HG02610 (cell line): Measurements from ENCODE around the gene SRM.
"Not testable (repeated sequence)": the region's sequence is repeated elsewhere in the genome, so short reads cannot be mapped to it uniquely, and the experiment has no call there.

Experiments used
- ATAC-seq: cut with Tn5 transposase; IDR thresholded peaks from one replicate; pipeline ENCODE4 v1.9.1; 2021; ENCODE audit warnings: mild to moderate bottlenecking, moderate library complexity; ENCODE audit not compliant: unreplicated experiment

Gene SRM

DNA sequence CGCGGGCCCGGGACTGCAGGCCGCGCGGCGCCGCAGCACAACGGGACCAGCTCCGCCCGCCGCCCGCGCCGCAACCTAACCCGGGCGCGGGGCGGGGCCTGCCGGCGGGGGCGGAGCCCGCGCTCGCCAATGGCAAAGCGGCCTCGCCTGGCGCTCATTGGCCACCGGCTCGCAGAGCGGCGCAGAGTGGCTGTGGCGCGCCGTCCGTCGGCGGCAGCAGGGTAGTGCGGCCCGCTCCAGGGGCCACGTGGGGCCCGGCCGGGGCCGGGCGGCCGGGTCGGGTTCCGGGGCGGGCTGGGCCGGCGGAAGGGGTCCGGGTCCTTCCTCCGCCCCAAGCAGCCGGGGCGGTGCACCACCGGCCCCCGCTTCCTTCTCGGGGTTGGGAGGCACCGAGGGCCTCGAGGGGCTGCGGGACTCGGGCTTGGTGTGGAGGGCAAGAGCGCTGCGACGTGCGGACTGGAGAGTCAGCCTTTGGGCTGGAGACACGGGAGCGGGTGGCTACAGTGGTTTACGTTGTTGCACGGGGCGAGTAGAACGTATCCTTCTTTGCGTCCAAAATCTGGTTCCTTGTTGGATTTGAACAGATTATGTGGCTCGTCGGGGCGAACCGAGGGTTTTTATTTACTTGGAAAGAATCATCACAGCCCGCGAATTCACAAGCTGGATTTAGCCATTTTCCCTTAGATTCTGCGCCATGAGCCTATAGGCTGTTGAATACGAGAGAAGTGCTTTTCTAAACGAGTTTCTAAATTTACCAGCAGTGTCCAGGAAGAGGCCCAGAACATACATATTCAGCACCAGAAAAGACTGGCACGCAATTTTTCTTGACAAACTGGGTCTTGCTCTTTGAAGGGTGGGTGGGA lies at the start of gene SRM:
Gene SRM (minus strand): TSS at position 51 of the 863 bp plus-strand sequence. CDS start 75 bp downstream, outside the sequence.
- ATAC-seq = peak; percentile 91

DNA sequence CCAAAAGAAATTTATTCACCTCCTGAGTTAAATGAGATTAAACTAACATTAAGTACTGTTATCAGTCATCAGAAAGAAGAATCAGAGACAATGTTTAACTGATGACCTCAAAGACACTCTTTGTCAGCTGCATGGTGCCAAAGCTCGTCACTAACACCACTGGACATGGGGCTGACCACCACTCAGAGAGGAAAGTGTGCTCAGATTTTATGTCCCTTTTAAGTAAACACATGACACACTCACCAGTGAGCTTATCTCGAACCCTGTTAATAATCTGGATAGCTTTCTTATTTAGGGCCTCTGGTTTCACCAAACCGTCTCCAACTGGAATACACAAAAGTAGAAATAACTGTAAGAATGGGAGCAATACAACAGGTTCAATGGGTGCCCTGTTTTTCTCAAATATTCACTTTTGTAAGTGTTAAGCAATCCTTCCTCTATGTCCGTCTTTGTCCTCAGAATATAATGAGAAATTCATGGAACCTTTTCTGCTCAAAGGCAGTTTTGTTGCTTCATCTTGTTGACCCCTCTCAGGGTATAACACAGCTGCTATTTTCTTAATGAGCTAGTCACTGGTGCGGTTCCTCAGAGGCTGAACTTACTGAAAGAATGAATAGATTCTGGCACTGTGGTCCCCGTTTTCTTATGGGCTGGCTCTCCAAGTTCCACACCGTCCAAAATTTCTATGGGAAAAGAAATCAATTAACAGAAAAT lies 49.4 kb upstream of the SRM start:
- no peak for ATAC-seq

- ATAC-seq = no peak
Measured at GRCh38 chr1:11107599-11107998, 47.8 kb upstream of the SRM start.

- no peak for ATAC-seq
Measured at GRCh38 chr1:11105586-11105985, 45.8 kb upstream of the SRM start.

DNA sequence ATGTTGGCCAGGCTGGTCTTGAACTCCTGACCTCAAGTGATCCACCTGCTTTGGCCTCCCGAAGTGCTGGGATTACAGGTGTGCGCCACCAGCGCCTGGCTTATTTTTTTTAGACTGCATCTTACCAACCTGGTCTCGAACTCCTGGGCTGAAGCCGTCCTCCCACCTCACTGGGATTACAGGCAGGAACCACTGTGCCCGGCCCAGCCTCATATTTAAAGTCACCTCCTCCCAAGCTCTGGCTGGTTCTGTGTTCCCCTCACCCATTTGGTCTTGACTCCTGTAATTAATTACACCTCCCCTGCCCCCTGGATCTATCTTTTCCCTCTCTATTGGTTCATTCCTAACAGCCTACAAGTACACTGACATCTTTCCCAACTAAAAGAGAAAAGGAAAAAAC lies 41.5 kb upstream of the SRM start:
- ATAC-seq = no peak

DNA sequence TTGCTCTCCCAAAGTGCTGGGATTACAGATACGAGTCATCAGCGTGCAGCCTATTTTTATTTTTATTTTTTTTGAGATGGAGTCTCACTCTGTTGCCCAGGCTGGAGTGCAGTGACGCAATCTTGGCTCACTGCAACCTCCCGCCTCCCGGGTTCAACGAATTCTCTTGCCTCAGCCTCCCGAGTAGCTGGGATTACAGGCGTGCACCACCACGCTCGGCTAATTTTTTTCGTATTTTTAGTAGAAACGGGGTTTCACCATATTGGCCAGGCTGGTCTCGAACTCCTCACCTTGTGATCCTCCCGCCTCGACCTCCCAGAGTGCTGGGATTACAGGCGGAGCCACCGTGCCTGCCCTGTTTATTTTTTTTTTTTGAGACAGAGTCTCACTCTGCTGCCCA lies 41.0 kb upstream of the SRM start:
- ATAC-seq = not testable (repeated sequence)

DNA sequence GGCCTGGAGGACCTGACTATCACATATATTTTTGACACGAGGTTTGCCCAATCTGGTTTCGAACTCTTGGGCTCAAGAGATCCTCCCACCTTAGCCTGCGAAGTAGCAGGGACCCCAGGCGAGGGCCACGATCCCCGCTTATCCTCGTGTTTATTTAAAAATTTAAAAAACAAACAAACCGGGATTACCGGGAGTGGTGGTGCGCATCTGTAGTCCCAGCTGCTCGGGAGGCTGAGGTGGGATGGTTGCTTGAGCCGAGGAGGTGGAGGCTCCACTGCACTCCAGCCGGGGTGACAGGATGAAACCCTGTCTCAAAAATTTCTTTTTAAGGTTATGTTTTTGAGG lies 40.3 kb upstream of the SRM start:
- ATAC-seq = no peak

DNA sequence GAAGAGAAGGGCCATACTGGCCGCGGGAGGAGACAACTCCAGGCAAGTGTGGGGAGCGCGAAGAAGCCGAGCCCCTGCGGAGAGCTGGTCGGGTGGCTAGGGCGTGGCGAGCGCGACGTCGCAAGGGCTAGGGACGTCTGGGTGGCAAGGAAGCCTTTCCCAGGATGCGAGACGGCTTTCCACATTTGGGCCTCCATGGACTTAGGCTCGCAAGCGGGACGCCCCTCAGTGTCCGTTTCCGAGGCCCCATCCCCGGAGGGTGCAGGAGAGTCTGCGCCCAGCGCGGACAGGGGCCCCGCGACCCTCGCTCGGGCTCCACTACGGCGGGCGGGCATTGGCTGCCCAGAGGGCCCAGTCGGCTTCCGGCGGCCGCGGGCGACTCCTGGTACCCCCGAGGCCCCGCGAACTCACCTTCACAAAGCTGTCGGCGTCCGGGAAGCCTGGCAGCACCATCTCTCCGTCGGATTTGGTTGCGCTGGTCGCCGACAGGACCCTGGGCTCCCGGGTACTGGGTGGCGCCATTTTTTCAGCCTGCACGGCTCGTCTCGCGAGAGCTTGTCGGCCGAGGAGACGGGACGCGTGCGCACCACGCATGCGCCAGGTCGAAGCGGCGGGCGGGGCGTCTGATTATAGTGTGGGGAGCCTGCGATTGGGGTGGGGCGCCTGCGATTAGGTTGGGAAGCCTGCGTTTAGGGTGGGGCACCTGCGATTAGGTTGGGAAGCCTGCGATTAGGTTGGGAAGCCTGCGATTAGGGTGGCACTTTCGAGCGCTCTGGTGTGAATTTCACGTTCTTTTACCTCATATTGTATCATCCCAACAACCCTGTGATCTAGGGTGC lies 39.7 kb upstream of the SRM start, which contains the start of gene EXOSC10:
Gene EXOSC10 (minus strand): TSS at position 560 of the 839 bp plus-strand sequence. CDS start 38 bp downstream, at position 522.
- ATAC-seq = peak; percentile 79

GRCh38 chr1:11098931-11099309 lies 39.1 kb upstream of the SRM start:
- ATAC-seq = no peak

DNA sequence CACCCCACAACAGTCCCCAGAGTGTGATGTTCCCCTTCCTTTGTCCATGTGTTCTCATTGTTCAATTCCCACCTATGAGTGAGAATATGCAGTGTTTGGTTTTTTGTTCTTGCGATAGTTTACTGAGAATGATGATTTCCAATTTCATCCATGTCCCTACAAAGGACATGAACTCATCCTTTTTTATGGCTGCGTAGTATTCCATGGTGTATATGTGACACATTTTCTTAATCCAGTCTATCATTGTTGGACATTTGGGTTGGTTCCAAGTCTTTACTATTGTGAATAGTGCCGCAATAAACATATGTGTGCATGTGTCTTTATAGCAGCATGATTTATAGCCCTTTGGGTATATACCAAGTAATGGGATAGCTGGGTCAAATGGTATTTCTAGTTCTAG lies 24.0 kb upstream of the SRM start:
- not testable (repeated sequence) for ATAC-seq

GRCh38 chr1:11080931-11081330 lies 21.1 kb upstream of the SRM start:
- ATAC-seq = no peak

GRCh38 chr1:11078631-11079030 lies 18.8 kb upstream of the SRM start:
- ATAC-seq = no peak

GRCh38 chr1:11073398-11073797 lies 13.6 kb upstream of the SRM start:
- ATAC-seq = peak; percentile 56

GRCh38 chr1:11072216-11072917 lies 12.5 kb upstream of the SRM start:
- ATAC-seq = no peak

GRCh38 chr1:11071463-11072215 lies 11.8 kb upstream of the SRM start:
- no peak for ATAC-seq

- ATAC-seq = no peak
Measured at GRCh38 chr1:11070876-11071275, 11.1 kb upstream of the SRM start.

GRCh38 chr1:11068600-11069473 lies 9.0 kb upstream of the SRM start:
- ATAC-seq = no peak

DNA sequence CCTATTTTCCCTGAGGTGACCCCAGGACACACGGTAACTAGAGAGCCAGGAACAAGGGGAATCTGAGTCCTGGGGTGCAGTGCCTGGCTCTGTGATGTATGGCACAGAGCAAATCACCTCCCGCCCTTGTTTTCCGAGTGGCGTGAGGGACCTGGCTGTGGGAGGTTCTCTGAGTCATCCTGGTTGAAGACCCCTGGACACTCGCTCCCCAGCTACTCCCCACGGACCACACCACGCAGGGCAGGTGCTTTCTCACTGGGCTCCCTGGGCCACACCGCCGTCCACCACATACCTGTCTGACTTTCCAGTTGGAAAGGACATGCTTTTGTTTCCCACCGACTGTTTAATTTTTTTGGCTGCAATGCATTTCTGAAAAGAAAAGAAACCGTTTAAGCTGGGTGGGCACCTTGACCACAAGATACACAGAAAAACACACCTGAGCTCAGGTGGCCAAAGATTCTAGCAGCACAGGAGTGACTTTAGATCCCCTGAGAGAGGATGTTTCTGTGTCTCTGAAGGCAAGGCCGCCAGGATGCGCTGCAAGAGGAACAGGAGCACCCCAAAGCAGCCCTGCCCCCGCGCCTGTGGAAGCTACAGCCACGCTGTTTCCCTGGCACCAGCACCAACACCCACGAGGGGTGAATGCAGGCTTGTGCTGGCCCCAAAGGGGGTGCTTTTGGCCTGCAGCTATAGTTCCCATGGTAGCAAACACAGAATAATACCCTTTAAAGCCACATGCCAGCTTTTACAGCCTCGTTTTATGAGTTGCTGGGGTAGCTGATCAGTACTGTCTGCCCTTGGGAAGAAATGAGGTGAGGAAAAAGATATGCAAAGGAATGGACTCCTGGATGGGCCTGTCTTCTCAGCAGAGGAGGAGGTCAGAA lies 8.1 kb upstream of the SRM start:
- ATAC-seq = no peak
